ENCODE results near the gene IGSF23. TPM values are rescaled to one million over a fixed set of nuclear protein-coding genes. Genes with fewer than 3 reads are reported as not detected.
"Not testable (repeated sequence)": the region's sequence is repeated elsewhere in the genome, so short reads cannot be mapped to it uniquely, and the experiment has no call there.

Gene IGSF23
- total RNA-seq, 3 donors from 2014 or later = not detected

DNA sequence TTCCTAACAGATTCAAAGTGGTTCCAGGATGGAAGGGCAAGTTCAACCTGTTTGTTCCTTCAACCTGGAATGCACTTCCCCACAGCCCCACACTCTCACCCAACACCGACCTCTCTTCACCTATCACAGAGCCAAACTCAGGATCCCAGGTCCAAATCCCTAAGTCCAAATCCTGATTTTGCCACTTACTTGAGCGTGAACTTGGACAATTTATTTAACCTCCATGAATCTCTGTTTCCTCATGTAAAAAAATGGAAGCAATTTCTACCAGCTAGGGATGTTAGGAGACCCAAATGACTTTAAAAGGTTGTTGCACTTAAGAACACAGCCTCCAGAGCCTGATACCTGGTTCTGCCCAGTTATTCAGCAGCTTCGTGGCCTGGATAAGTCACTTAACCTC, 5.4 kb upstream of the IGSF23 start:
- intact Hi-C loops (cut with DNase I; ENCODE audit: low total_unique reads) = no loop called here

DNA sequence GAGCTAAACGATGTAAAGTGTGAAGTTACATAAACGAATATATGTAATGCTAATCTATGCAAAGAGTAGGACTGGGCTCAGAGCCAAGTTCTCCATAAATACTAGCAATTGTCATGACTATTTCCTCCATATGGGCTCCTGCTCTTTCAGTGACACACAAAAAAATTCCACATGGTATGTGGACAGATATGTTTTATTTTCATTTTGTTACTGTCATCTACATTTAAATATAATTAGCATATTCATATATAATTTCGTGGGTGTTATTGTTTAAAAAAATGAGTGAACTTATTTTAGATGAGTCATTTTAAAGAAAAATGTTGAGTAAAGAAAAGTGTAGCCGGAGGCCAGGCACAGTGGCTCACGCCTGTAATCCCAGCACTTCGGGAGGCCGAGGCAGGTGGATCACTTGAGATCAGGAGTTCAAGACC, 5.0 kb upstream of the IGSF23 start:
- Histone ChIP-seq H3K27ac (no peak overlapping the region), H3K9me3 (no peaks in the 10 kb centered on the region), H3K27me3 (peaks cover 0 to 14% of the 10 kb centered on the region in 2 donors), H3K36me3 (no peaks in the 10 kb centered on the region), H3K4me1 (no peaks in the 10 kb centered on the region), H3K4me3 (no peak overlapping the region)
- TF ChIP-seq, protein P1, sequence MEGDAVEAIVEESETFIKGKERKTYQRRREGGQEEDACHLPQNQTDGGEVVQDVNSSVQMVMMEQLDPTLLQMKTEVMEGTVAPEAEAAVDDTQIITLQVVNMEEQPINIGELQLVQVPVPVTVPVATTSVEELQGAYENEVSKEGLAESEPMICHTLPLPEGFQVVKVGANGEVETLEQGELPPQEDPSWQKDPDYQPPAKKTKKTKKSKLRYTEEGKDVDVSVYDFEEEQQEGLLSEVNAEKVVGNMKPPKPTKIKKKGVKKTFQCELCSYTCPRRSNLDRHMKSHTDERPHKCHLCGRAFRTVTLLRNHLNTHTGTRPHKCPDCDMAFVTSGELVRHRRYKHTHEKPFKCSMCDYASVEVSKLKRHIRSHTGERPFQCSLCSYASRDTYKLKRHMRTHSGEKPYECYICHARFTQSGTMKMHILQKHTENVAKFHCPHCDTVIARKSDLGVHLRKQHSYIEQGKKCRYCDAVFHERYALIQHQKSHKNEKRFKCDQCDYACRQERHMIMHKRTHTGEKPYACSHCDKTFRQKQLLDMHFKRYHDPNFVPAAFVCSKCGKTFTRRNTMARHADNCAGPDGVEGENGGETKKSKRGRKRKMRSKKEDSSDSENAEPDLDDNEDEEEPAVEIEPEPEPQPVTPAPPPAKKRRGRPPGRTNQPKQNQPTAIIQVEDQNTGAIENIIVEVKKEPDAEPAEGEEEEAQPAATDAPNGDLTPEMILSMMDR (IDR thresholded peaks at IDR 0.05) = no peak
- no peak for TF ChIP-seq POLR2A (IDR thresholded peaks at IDR 0.05)
- no peak for TF ChIP-seq POLR2AphosphoS5 (IDR thresholded peaks at IDR 0.05)
- no peak for DNase-seq (ENCODE audit: low spot score in 2 of 2)
- intact Hi-C loops (cut with DNase I; ENCODE audit: low total_unique reads) = no loop called here

More for the DNA sequence above, 5.4 kb upstream of the IGSF23 start:
- Histone ChIP-seq H3K27me3 (peaks cover 0 to 12% of the 10 kb centered on the region in 2 donors), H3K4me1 (no peaks in the 10 kb centered on the region), H3K27ac (no peak overlapping the region), H3K9me3 (no peaks in the 10 kb centered on the region), H3K36me3 (no peaks in the 10 kb centered on the region), H3K4me3 (no peak overlapping the region)
- TF ChIP-seq, protein P1 (IDR thresholded peaks at IDR 0.05) = no peak
- no peak for TF ChIP-seq POLR2A (IDR thresholded peaks at IDR 0.05)
- no peak for TF ChIP-seq POLR2AphosphoS5 (IDR thresholded peaks at IDR 0.05)
- DNase-seq (ENCODE audit: low spot score in 2 of 2) = no peak

DNA sequence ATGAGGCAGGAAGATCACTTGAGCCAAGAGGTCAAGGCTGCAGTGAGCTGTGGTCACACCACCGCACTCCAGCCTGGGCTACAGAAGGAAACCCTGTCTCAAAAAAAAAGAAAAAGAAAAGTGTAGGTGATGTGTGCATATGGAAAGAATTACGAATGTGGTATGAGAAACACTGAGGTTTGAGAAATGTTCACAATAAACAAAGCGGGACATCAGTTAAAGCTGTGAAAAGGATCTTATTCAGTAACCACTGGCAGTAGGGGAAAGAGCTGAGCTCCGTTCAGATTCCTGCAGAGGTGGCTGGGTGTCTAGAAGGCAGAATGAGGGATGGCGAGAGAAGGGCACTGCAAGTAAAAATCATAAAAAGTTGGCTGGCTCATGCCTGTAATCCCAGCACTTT, 4.1 kb upstream of the IGSF23 start:
- H3K27me3 ChIP-seq = peaks cover 0 to 14% of the 10 kb centered on the region in 2 donors
- intact Hi-C loops (cut with DNase I; ENCODE audit: low total_unique reads) = no loop called here
- no peak overlapping the region for H3K4me3 ChIP-seq
- H3K36me3 ChIP-seq = no peaks in the 10 kb centered on the region
- no peak for TF ChIP-seq POLR2A (IDR thresholded peaks at IDR 0.05)
- TF ChIP-seq, protein P1 (IDR thresholded peaks at IDR 0.05) = no peak
- no peak for TF ChIP-seq POLR2AphosphoS5 (IDR thresholded peaks at IDR 0.05)
- no peaks in the 10 kb centered on the region for H3K9me3 ChIP-seq
- DNase-seq (ENCODE audit: low spot score in 2 of 2) = no peak
- no peak overlapping the region for H3K27ac ChIP-seq
- no peaks in the 10 kb centered on the region for H3K4me1 ChIP-seq

- H3K27me3 ChIP-seq; intact Hi-C loops (cut with DNase I; ENCODE audit: low total_unique reads); H3K4me3 ChIP-seq; H3K4me1 ChIP-seq; H3K27ac ChIP-seq; H3K9me3 ChIP-seq; DNase-seq (ENCODE audit: low spot score in 2 of 2); H3K36me3 ChIP-seq: not testable (repeated sequence)
These were observed 2.9 kb upstream of the IGSF23 start for GRCh38 chr19:44610497-44610896.

GRCh38 chr19:44611812-44612295, 1.5 kb upstream of the IGSF23 start:
- TF ChIP-seq, protein P1 (IDR thresholded peaks at IDR 0.05) = no peak
- no peak for TF ChIP-seq POLR2A (IDR thresholded peaks at IDR 0.05)
- no peak for TF ChIP-seq POLR2AphosphoS5 (IDR thresholded peaks at IDR 0.05)
- no peaks in the 10 kb centered on the region for H3K4me1 ChIP-seq
- H3K36me3 ChIP-seq = no peaks in the 10 kb centered on the region
- no peak overlapping the region for H3K27ac ChIP-seq
- no peak for DNase-seq (ENCODE audit: low spot score in 2 of 2)
- intact Hi-C loops (cut with DNase I; ENCODE audit: low total_unique reads) = no loop called here
- H3K4me3 ChIP-seq = no peak overlapping the region
- peaks cover 0 to 3% of the 10 kb centered on the region in 2 donors for H3K27me3 ChIP-seq
- H3K9me3 ChIP-seq = no peaks in the 10 kb centered on the region

GRCh38 chr19:44614313-44614712, 950 bp downstream of the IGSF23 start:
- TF ChIP-seq, protein P1 (IDR thresholded peaks at IDR 0.05) = no peak
- TF ChIP-seq POLR2A (IDR thresholded peaks at IDR 0.05) (no peak), POLR2AphosphoS5 (IDR thresholded peaks at IDR 0.05) (no peak)
- Histone ChIP-seq H3K27me3 (peaks cover 0 to 3% of the 10 kb centered on the region in 2 donors), H3K9me3 (no peaks in the 10 kb centered on the region), H3K36me3 (no peaks in the 10 kb centered on the region), H3K4me1 (no peaks in the 10 kb centered on the region), H3K27ac (no peak overlapping the region), H3K4me3 (no peak overlapping the region)
- no peak for DNase-seq (ENCODE audit: low spot score in 2 of 2)
- intact Hi-C loops (cut with DNase I; ENCODE audit: low total_unique reads) = no loop called here
